GM06990 (cell line): ENCODE measurements around the gene TSC22D1.

Source experiments
- DNase-seq: peaks from one replicate; pipeline ENCODE4 v3.0.0-alpha.2; 2011; ENCODE audit not compliant: insufficient read length; ENCODE audit errors: extremely low read depth
- H3K27me3 ChIP-seq: replicated peaks from 2 replicates; pipeline ENCODE4 v1.6.0; 2011; ENCODE audit warnings: low read length; ENCODE audit not compliant: control insufficient read depth, insufficient read depth
- H3K36me3 ChIP-seq: 2 replicates; pipeline ENCODE4 v1.5.1; 2011; ENCODE audit warnings: low read length; ENCODE audit not compliant: control insufficient read depth, insufficient read depth
- H3K4me3 ChIP-seq: replicated peaks from 2 replicates; pipeline ENCODE4 v1.5.1; 2011; ENCODE audit warnings: low read depth, mild to moderate bottlenecking, control low read depth, low read length
- CTCF ChIP-seq: IDR thresholded peaks from 2 replicates; pipeline ENCODE4 v1.5.1; 2011; ENCODE audit warnings: low read length, control low read depth, mild to moderate bottlenecking, inconsistent platforms; ENCODE audit not compliant: insufficient read depth, poor library complexity, severe bottlenecking

TSC22D1 gene

DNA sequence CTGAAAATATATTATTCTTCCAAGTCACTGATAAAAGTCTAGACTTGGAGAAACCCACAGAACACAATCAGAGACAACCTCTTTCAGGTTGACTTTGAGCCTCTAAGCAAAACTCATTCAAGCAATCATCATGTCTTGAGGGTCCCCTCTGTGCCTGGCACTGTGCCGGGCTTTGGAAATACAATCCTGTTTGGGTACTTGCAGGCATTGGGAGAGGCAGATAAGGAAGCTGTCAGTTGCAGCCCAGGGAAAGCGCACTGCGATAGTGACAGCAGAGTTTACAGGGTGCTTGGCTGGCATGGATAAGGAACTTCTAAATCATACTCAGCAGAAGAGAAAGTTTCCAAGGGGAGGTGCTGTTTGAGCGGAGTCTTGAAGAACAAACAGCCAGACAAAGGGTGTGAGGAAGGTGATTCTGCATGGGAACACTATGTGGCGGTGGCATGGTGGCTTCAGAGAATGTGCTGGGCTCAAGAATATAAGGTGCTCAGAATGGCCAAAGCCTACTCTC, 193.4 kb downstream of the TSC22D1 start:
- Histone ChIP-seq H3K36me3 (no peaks in the 10 kb centered on the region), H3K27me3 (no peaks in the 10 kb centered on the region), H3K4me3 (no peak overlapping the region)
- no peak for DNase-seq
- no peak for TF ChIP-seq CTCF
